DMS153 (cell line): Measurements from ENCODE around the gene ACACA.

Experiments used
- DNase-seq: peaks from one replicate; lab custom pipeline; 2025; lab: John Stamatoyannopoulos, UW

ACACA gene

GRCh38 chr17:37131669-37132611 is 274.7 kb downstream of the ACACA start:
- DNase-seq: no peak

GRCh38 chr17:37130984-37131446 is 275.6 kb downstream of the ACACA start:
- no peak for DNase-seq

GRCh38 chr17:37124821-37125173 is 281.8 kb downstream of the ACACA start:
- DNase-seq: no peak

GRCh38 chr17:37123941-37124820 is 282.5 kb downstream of the ACACA start:
- no peak for DNase-seq

- no peak for DNase-seq
Measured at GRCh38 chr17:37123386-37123785, 283.2 kb downstream of the ACACA start.

- DNase-seq: no peak
Measured at GRCh38 chr17:37121616-37122015, 285.0 kb downstream of the ACACA start.

- DNase-seq: no peak
Measured at GRCh38 chr17:37118366-37119137, 288.1 kb downstream of the ACACA start.

GRCh38 chr17:37117373-37118142 is 289.1 kb downstream of the ACACA start:
- DNase-seq: no peak

- DNase-seq: no peak
Measured at GRCh38 chr17:37116671-37117185, 289.9 kb downstream of the ACACA start.

GRCh38 chr17:37111329-37111728 is 295.3 kb downstream of the ACACA start:
- DNase-seq: no peak

- DNase-seq: no peak
Measured at GRCh38 chr17:37110746-37111145, 295.9 kb downstream of the ACACA start.

GRCh38 chr17:37109731-37110710 is 296.6 kb downstream of the ACACA start:
- no peak for DNase-seq

GRCh38 chr17:37109106-37109505 is 297.5 kb downstream of the ACACA start:
- DNase-seq: no peak

GRCh38 chr17:37107406-37108083 is 299.1 kb downstream of the ACACA start:
- no peak for DNase-seq

GRCh38 chr17:37106049-37106448 is 300.6 kb downstream of the ACACA start:
- DNase-seq: no peak

- DNase-seq: no peak
Measured at GRCh38 chr17:37103231-37103630, 303.4 kb downstream of the ACACA start.

- DNase-seq: no peak
Measured at GRCh38 chr17:37101306-37101705, 305.3 kb downstream of the ACACA start.

- DNase-seq: no peak
Measured at GRCh38 chr17:37100231-37100630, 306.4 kb downstream of the ACACA start.
